ENCODE data around the gene LMTK2.
"Not testable (repeated sequence)": the region's sequence is repeated elsewhere in the genome, so short reads cannot be mapped to it uniquely, and the experiment has no call there.

The LMTK2 gene

GRCh38 chr7:98217623-98218582 lies 111.2 kb downstream of the LMTK2 start:
- Histone ChIP-seq H3K27ac (ENCODE audit: low read length) (no peak overlapping the region), H3K9ac (ENCODE audit: low read depth, low read length) (no peak overlapping the region)

GRCh38 chr7:98219382-98219781 lies 112.7 kb downstream of the LMTK2 start:
- not testable (repeated sequence) for H3K27ac ChIP-seq (ENCODE audit: low read length); H3K4me1 ChIP-seq (ENCODE audit: insufficient read depth, low read length); H3K4me3 ChIP-seq (ENCODE audit: low read length); H3K9me3 ChIP-seq (ENCODE audit: insufficient read depth, low read depth, low read length); H3K9ac ChIP-seq (ENCODE audit: low read depth, low read length); H3K36me3 ChIP-seq (ENCODE audit: insufficient read depth, low read depth, low read length); H3K27me3 ChIP-seq (ENCODE audit: insufficient read depth, low read length)

More at GRCh38 chr7:98217623-98218582, 111.2 kb downstream of the LMTK2 start:
- Histone ChIP-seq H3K4me3 (ENCODE audit: low read length) (no peak overlapping the region), H3K36me3 (ENCODE audit: insufficient read depth, low read depth, low read length) (no peaks in the 10 kb centered on the region), H3K4me1 (ENCODE audit: insufficient read depth, low read length) (no peaks in the 10 kb centered on the region), H3K9me3 (ENCODE audit: insufficient read depth, low read depth, low read length) (no peaks in the 10 kb centered on the region), H3K27me3 (ENCODE audit: insufficient read depth, low read length) (no peaks in the 10 kb centered on the region)

GRCh38 chr7:98221611-98222532 lies 115.2 kb downstream of the LMTK2 start:
- no peak overlapping the region for H3K4me3 ChIP-seq (ENCODE audit: low read length)
- no peaks in the 10 kb centered on the region for H3K27me3 ChIP-seq (ENCODE audit: insufficient read depth, low read length)
- H3K36me3 ChIP-seq (ENCODE audit: insufficient read depth, low read depth, low read length), result no peaks in the 10 kb centered on the region
- no peaks in the 10 kb centered on the region for H3K9me3 ChIP-seq (ENCODE audit: insufficient read depth, low read depth, low read length)
- no peaks in the 10 kb centered on the region for H3K4me1 ChIP-seq (ENCODE audit: insufficient read depth, low read length)
- no peak overlapping the region for H3K9ac ChIP-seq (ENCODE audit: low read depth, low read length)
- H3K27ac ChIP-seq (ENCODE audit: low read length), result no peak overlapping the region

GRCh38 chr7:98222533-98223195 lies 116.0 kb downstream of the LMTK2 start:
- Histone ChIP-seq H3K27ac (ENCODE audit: low read length) (no peak overlapping the region), H3K4me3 (ENCODE audit: low read length) (no peak overlapping the region), H3K27me3 (ENCODE audit: insufficient read depth, low read length) (no peaks in the 10 kb centered on the region)

GRCh38 chr7:98223351-98223897 lies 116.8 kb downstream of the LMTK2 start:
- H3K9me3 ChIP-seq (ENCODE audit: insufficient read depth, low read depth, low read length), result no peaks in the 10 kb centered on the region
- no peaks in the 10 kb centered on the region for H3K27me3 ChIP-seq (ENCODE audit: insufficient read depth, low read length)
- H3K4me1 ChIP-seq (ENCODE audit: insufficient read depth, low read length), result no peaks in the 10 kb centered on the region
- H3K27ac ChIP-seq (ENCODE audit: low read length), result no peak overlapping the region
- H3K36me3 ChIP-seq (ENCODE audit: insufficient read depth, low read depth, low read length), result no peaks in the 10 kb centered on the region
- no peak overlapping the region for H3K4me3 ChIP-seq (ENCODE audit: low read length)
- H3K9ac ChIP-seq (ENCODE audit: low read depth, low read length), result no peak overlapping the region

More at GRCh38 chr7:98222533-98223195, 116.0 kb downstream of the LMTK2 start:
- H3K36me3 ChIP-seq (ENCODE audit: insufficient read depth, low read depth, low read length), result no peaks in the 10 kb centered on the region
- H3K9me3 ChIP-seq (ENCODE audit: insufficient read depth, low read depth, low read length), result no peaks in the 10 kb centered on the region
- no peak overlapping the region for H3K9ac ChIP-seq (ENCODE audit: low read depth, low read length)
- no peaks in the 10 kb centered on the region for H3K4me1 ChIP-seq (ENCODE audit: insufficient read depth, low read length)

GRCh38 chr7:98223898-98224700 lies 117.4 kb downstream of the LMTK2 start:
- Histone ChIP-seq H3K27ac (ENCODE audit: low read length) (no peak overlapping the region), H3K4me3 (ENCODE audit: low read length) (no peak overlapping the region), H3K9ac (ENCODE audit: low read depth, low read length) (no peak overlapping the region), H3K9me3 (ENCODE audit: insufficient read depth, low read depth, low read length) (no peaks in the 10 kb centered on the region), H3K36me3 (ENCODE audit: insufficient read depth, low read depth, low read length) (no peaks in the 10 kb centered on the region), H3K4me1 (ENCODE audit: insufficient read depth, low read length) (no peaks in the 10 kb centered on the region), H3K27me3 (ENCODE audit: insufficient read depth, low read length) (no peaks in the 10 kb centered on the region)

- H3K27ac ChIP-seq (ENCODE audit: low read length), result no peak overlapping the region
- H3K4me1 ChIP-seq (ENCODE audit: insufficient read depth, low read length), result no peaks in the 10 kb centered on the region
- H3K36me3 ChIP-seq (ENCODE audit: insufficient read depth, low read depth, low read length), result no peaks in the 10 kb centered on the region
- no peak overlapping the region for H3K4me3 ChIP-seq (ENCODE audit: low read length)
- H3K27me3 ChIP-seq (ENCODE audit: insufficient read depth, low read length), result no peaks in the 10 kb centered on the region
- H3K9ac ChIP-seq (ENCODE audit: low read depth, low read length), result no peak overlapping the region
- no peaks in the 10 kb centered on the region for H3K9me3 ChIP-seq (ENCODE audit: insufficient read depth, low read depth, low read length)
These were observed 118.1 kb downstream of the LMTK2 start for GRCh38 chr7:98224701-98225181.

- Histone ChIP-seq H3K27me3 (ENCODE audit: insufficient read depth, low read length) (no peaks in the 10 kb centered on the region), H3K4me1 (ENCODE audit: insufficient read depth, low read length) (no peaks in the 10 kb centered on the region), H3K27ac (ENCODE audit: low read length) (no peak overlapping the region), H3K36me3 (ENCODE audit: insufficient read depth, low read depth, low read length) (no peaks in the 10 kb centered on the region), H3K9ac (ENCODE audit: low read depth, low read length) (no peak overlapping the region), H3K4me3 (ENCODE audit: low read length) (no peak overlapping the region), H3K9me3 (ENCODE audit: insufficient read depth, low read depth, low read length) (no peaks in the 10 kb centered on the region)
These were observed 119.4 kb downstream of the LMTK2 start for GRCh38 chr7:98225913-98226614.

GRCh38 chr7:98227939-98228338 lies 121.3 kb downstream of the LMTK2 start:
- Histone ChIP-seq H3K9ac (ENCODE audit: low read depth, low read length) (no peak overlapping the region), H3K27ac (ENCODE audit: low read length) (no peak overlapping the region), H3K9me3 (ENCODE audit: insufficient read depth, low read depth, low read length) (no peaks in the 10 kb centered on the region), H3K27me3 (ENCODE audit: insufficient read depth, low read length) (no peaks in the 10 kb centered on the region), H3K4me3 (ENCODE audit: low read length) (no peak overlapping the region), H3K36me3 (ENCODE audit: insufficient read depth, low read depth, low read length) (no peaks in the 10 kb centered on the region), H3K4me1 (ENCODE audit: insufficient read depth, low read length) (no peaks in the 10 kb centered on the region)

- Histone ChIP-seq H3K4me3 (ENCODE audit: low read length) (no peak overlapping the region), H3K4me1 (ENCODE audit: insufficient read depth, low read length) (no peaks in the 10 kb centered on the region), H3K9ac (ENCODE audit: low read depth, low read length) (no peak overlapping the region), H3K27ac (ENCODE audit: low read length) (no peak overlapping the region), H3K27me3 (ENCODE audit: insufficient read depth, low read length) (no peaks in the 10 kb centered on the region), H3K9me3 (ENCODE audit: insufficient read depth, low read depth, low read length) (no peaks in the 10 kb centered on the region), H3K36me3 (ENCODE audit: insufficient read depth, low read depth, low read length) (no peaks in the 10 kb centered on the region)
These were observed 122.1 kb downstream of the LMTK2 start for GRCh38 chr7:98228801-98229200.
